SHP77 treated with DMSO at 0.1 percent for 48 hours (cell line): ENCODE results near the gene ARMH4.
A peak's percentile ranks its signal among the peaks of the same experiment; 100 is the strongest.

Source experiments
- DNase-seq: peaks from one replicate; lab custom pipeline; 2025; lab: John Stamatoyannopoulos, UW

The ARMH4 gene

DNA sequence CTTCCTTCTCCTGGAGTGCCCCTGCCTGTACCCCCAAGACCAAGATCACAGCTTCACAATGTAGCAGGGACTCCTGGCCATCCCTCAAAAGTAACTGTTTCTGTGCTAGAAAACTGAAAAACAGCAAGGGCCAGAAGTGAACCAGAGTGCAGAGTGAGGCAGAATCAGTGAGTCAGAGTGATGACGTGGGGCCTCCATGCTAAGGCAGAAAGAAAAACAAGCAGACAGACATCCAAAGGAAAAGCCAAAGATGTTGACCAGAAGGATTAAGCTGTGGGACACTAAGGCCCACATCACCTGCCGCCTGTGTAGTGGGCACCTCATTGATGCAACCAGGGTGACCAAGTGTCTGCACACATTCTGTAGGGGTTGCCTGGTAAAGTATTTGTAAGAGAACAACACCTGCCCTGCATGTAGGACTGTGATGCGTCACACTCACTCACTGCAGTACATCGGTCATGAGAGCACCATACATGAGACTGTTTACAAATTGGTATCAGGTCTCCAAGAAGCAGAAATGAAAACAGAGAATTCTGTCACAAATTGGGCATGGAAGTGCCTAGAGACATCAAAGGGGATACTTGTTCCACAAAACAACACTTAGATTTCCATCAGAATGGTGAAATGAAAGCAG is 51.2 kb downstream of the ARMH4 start:
- peak; percentile 82 for DNase-seq

DNA sequence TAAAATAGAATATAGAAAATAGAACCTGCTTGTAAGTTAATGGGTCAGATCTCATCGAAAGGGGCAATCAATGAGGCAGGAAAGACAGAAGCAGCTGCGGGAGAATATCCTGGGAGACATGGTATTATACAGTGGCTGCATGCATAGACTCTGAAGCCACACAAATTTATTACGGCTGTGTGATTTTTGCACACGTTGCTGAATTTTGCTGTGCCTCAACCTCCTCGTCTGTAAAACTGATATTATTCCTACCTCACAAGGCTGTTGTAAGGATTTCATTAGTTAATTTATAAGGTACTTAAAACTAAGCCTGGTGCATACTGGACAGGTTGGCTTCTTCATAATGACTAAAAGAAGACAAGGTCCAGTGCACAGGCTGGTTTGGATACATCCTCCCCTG is 52.3 kb downstream of the ARMH4 start:
- DNase-seq = no peak

DNA sequence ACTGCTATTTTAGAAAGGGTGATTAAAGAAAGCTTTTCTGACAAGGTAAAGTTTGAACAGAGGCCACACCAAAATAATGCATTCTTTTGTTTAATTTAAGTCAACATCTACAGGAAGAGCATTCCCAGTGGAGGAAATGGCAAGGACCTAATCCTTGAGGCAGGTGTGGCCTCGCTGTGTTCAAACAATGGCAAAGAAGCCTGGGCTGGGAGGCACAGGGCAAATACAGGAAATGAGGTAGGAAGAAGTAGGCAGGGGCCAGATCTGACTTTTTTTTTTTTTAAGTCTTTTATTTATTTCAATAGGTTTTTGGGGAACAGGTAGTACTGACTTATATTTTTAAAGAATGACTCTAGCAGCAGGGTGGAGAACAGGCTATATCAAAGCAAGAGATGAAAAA is 53.5 kb downstream of the ARMH4 start:
- DNase-seq = peak; percentile 83

DNA sequence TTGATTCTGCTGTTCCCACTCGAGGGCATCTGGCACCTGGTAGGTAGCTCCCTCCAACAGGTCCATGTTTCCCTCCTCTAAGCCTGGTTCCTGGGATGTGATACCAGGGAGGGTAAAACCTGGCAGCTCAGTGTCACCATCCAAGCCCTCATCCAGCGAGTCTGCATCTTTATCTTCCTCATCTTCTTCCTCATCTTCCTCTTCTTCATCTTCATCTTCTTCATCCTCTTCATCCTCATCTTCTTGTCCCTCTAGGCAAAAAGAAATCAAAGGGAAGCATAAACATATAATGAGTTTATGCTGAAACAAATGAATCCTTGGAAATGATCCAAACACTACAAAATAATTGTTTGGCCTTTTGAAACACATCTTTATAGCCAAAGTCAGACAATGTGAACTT is 55.3 kb downstream of the ARMH4 start:
- no peak for DNase-seq

GRCh38 chr14:58091883-58092630 is 60.0 kb downstream of the ARMH4 start:
- DNase-seq = no peak

DNA sequence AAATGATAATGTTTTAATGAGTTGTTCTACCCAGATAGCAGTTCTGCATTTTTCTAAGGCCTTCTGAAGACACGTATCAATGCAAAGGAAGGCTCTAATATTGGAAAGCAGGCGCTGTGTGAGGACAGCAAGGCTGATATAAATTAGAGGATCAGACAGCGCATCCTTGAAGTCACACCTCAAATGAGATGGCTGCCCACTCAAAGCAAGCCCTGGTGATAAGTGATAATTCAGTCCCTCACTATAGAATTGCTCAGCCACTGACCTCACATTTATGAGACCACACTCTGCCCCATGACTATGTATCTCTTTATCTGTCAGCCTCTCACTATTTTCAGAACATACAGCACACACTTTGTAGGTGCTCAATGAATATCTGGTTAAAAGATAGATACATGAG is 62.4 kb downstream of the ARMH4 start:
- no peak for DNase-seq

GRCh38 chr14:58088961-58089360 is 63.1 kb downstream of the ARMH4 start:
- DNase-seq = no peak

DNA sequence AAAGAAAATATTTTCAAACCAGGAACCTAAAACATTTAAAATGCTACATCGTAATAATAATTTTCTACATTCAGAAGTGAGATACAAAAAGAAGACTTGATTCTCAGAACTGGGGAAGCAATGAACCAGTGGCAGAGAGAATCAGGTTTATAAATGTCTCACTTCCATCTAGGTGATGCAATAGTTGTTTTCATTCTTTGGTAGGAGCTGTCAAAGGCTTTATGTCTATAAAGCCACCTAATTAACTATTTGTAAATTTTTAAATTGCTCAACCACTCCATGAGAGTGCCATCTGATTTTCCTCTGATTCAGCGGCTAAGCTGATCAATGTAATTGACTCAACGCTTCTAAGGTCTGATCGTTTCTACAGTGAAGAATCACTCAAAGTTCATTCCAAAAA is 66.1 kb downstream of the ARMH4 start:
- no peak for DNase-seq

GRCh38 chr14:58082491-58083098 is 69.4 kb downstream of the ARMH4 start:
- DNase-seq = no peak

DNA sequence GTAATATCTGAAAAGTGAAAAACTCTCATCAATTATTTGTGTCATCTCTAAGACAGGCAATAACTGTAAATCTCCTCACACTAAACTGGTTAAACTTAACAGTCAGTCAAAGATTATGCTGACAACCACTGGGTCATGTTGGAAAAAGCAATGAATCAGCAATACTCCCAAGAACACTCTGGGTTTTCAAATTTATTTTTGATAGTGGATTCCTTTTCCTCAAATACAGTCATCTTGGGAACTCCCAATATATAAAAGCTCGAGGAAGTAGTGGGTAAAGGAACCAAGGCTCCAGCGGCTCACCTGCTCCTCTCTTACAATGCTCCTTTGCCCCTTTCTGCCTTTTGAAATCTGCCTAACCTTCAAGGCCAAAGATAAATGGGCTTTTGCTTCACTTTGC is 70.0 kb downstream of the ARMH4 start:
- no peak for DNase-seq

DNA sequence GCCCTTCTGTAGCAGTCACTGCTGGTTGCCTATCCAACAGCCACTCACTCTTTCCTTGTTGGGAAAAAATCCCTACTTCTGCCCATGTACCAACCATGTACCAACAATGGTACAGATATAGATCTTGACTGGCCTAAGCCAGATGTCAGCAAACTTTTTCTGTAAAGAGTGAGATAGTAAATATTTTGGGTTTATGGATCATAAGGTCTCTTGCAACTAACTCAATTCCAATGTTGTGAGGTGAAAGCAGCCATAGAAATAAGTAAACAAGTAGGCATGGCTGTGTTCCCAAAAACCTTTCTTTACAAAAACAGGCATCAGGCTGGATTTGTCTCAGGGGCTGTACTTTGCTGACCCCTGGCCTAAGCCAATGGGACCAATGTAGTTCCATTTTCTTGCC is 73.5 kb downstream of the ARMH4 start:
- DNase-seq = no peak

DNA sequence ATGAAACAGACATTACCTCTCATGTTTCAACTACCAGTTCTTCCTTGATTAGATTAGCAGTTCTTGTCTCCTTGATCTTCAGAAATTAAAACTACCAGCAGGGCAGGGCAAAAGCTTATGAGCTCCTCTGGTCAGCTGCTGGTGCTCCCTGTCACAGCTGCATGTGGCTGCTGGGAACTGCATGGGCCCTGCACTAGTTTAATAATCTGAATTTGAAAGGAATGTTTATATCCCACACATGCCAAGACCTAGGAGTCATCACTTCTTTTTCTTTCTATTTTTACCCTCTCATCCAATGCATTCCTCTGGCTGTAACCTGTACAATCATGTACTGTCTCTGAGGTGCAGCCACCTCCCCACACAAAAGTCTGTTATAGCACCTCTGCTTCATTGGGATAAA is 73.9 kb downstream of the ARMH4 start:
- no peak for DNase-seq

DNA sequence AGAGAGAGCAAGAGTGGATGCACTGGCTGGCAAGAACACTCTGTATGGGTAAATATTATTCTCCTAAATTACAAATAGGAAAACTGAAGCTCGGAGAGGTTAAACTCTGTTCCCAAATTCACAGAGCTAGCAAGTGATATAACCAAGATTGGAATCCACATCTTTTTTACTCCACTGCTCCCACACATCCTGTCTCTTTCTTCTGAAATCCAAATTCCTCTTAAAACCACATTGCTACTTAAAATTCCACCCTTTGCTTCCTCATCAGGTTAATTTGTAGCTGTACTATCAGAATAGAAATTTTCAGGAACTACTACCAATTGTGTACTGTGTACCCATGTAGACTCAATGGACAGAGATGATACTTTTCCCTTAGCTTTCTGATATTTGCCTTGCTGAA is 74.4 kb downstream of the ARMH4 start:
- DNase-seq = no peak

DNA sequence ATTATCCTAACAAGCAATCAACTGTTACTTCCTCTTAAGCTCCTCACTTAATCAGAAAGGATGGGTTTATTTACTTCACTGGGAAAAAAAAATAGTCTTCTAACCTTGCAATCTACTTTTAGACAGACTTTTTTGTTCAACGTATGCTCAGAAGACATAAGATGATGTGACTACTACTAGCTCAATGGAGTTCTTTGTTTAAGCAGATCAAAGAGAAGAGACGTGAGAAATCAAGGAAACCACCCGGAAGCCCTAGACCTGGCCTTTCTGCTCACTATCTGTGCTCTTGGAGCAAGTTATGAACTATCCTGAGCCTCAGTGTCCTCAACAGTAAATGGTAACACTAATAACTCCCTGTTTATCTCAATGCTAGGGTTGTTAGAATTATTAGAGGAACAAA is 78.5 kb downstream of the ARMH4 start:
- no peak for DNase-seq

GRCh38 chr14:58072288-58073071 is 79.5 kb downstream of the ARMH4 start:
- peak; percentile 74 for DNase-seq

DNA sequence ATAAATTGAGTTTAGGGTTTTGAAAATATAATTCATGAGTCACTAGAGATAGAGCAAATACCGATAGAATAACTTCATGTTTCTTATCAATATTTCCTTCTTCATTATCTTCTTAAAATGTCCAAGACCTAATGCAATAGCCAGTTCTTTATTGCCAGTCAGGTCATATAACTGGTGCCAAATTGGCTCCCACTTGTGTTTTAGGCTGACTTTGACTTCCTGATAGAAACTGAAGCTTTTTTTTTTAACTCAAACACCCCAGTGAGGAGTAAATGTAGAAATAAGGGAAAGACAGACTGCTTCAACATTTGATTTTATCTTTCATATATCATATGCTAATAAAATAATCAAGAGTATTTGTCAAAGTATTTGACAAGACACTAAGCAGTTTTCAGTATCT is 80.7 kb downstream of the ARMH4 start:
- no peak for DNase-seq

GRCh38 chr14:58068306-58068705 is 83.7 kb downstream of the ARMH4 start:
- DNase-seq = no peak

DNA sequence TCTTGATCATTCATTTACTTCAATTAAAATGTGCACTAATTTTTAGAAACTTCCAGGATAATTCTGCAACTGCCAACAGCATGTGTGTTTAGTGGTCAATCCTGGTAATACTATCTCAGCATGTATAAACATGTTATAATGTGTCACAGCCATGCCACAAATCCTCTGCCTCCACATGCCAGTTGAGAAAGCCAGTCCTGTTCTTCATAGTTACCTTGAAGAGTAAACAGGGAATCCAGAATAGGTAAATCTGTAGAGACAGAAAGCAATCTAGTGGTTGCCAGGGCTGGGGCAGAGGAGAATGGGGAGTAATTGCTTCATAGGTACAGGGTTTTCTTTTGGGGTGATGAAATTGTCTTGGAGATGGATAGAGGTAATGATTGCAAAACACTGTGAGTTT is 85.9 kb downstream of the ARMH4 start:
- DNase-seq = no peak

- no peak for DNase-seq
These were observed 90.4 kb downstream of the ARMH4 start for GRCh38 chr14:58061581-58061980.

DNA sequence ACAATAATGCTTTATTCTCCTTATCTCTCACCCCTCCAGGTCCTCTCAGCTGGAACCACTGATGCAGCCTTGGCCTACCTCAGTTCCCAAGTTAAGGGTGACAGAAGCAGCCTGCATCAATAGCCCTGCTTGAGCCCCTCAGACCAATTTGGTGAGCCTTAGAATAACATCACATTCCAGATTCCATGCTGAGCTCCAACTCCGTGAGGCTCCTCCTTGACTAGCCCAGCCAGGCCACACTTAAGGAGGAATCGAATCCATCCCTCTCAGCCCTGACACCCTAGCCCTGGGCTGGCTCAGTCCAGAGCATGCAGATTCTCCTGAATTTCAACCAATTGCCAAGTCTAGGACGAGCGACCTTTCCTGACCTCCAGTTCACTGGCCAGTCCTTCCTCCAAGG is 91.1 kb downstream of the ARMH4 start:
- no peak for DNase-seq

DNA sequence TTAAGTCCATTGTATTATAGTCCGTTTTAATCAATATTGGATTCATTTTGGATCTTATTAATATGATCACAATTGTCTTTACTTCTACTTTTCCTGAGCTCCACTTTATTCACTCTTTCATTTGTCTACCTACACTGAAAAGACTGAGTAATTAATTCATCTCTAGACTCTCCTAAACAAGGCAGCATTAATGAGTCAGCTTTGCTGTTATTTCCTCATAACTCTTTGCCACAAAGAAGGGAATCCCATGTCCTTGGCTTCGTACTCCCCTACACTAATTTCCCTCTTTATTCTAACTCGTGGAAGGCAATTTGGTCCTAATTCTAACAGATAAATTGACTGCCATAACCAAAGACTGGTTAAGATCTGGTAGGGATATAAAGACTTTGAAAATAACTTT is 91.9 kb downstream of the ARMH4 start:
- no peak for DNase-seq

GRCh38 chr14:58059126-58059525 is 92.9 kb downstream of the ARMH4 start:
- DNase-seq = no peak

- DNase-seq = no peak
These were observed 96.5 kb downstream of the ARMH4 start for GRCh38 chr14:58055497-58056010.
